ENCODE measurements around the gene PLA2G2F. TPM values are rescaled to one million over a fixed set of nuclear protein-coding genes. Genes with fewer than 3 reads are reported as not detected.

Gene PLA2G2F
- total RNA-seq (2021; ENCODE audit: unreplicated experiment) (not detected), Bru-seq, nascent RNA (not detected), BruChase-seq, experiment 1, labeled RNA remaining after a 2-hour chase (percentile 7 among the genes with signal in this experiment), BruChase-seq, experiment 2, labeled RNA remaining after a 6-hour chase (not detected)
- polyA plus RNA-seq (2012; ENCODE audit: insufficient read length) = not detected
- long read RNA-seq = 0 reads

- no TSS peak for BruUV-seq (replicated peaks)
- CTCF ChIA-PET = no interaction called here
Measured at GRCh38 chr1:20138961-20139550, at the start of gene PLA2G2F. Gene PLA2G2F (plus strand): TSS chr1:20139323. CDS start chr1:20139428, 105 bp downstream.

More at GRCh38 chr1:20138961-20139550, at the start of gene PLA2G2F:
- DNase-seq (ENCODE audit: low read depth, low spot score) (no peak), ATAC-seq (no peak)
- in situ Hi-C loops (cut with HindIII; ENCODE audit: low pct_unique_long_range_greater_than_20kb, low sequenced_read_pairs) = no loop called here
- no peaks in the 10 kb centered on the region for H3K27me3 ChIP-seq (ENCODE audit: control insufficient read depth, insufficient read depth, low read length)
- H3K9me3 ChIP-seq (ENCODE audit: control insufficient read depth, insufficient read depth, low read depth, low read length) = no peaks in the 10 kb centered on the region
- TF ChIP-seq CTCF (IDR thresholded peaks at IDR 0.05) (no peak), SIN3A (IDR thresholded peaks at IDR 0.05; ENCODE audit: borderline replicate concordance, insufficient read depth, low read depth, low read length) (no peak), POLR2AphosphoS5 (IDR thresholded peaks at IDR 0.05; ENCODE audit: low read depth, low read length) (no peak), REST (IDR thresholded peaks at IDR 0.05; ENCODE audit: insufficient read depth in 1 of 2, low read depth in 2 of 2, low read length in 1 of 2) (no peak), TCF7L2 (IDR thresholded peaks at IDR 0.05; ENCODE audit: low read depth, low read length) (no peak)
- POLR2A ChIA-PET = no interaction called here
- intact Hi-C loops (cut with micrococcal nuclease; ENCODE audit: unreplicated experiment) = no loop called here
- no peaks in the 10 kb centered on the region for H3K4me1 ChIP-seq (ENCODE audit: control insufficient read depth, insufficient read depth, low read length)
- H3K4me3 ChIP-seq (ENCODE audit: low read depth in 2 of 2, low read length in 2 of 2) = no peak within 1 kb of the TSS
- no peaks in the 10 kb centered on the region for H3K36me3 ChIP-seq (ENCODE audit: control insufficient read depth, insufficient read depth, low read length)
- H3K27ac ChIP-seq (ENCODE audit: low read length) = no peak within 1 kb of the TSS
